Articular chondrocyte of knee joint (primary cell): ENCODE measurements around the gene CNPY4. TPM values are rescaled to one million over a fixed set of nuclear protein-coding genes. Genes with fewer than 3 reads are reported as not detected.

Source experiments
- small RNA-seq: library from RNA; depleted of rRNA; stranded (forward); fragments of <200 nt; gene quantifications from one replicate; pipeline ENCODE3, GENCODE V24; 2012
- total RNA-seq: library from RNA; depleted of rRNA; stranded (reverse); fragments of >200 nt; gene quantifications from 2 replicates; pipeline ENCODE4 v1.2.3, GENCODE V29; 2012

Gene CNPY4
- 35.5 and 37.9 TPM in 2 replicates for total RNA-seq

GRCh38 chr7:100119072-100119969, at the start of gene CNPY4, which contains the start of gene TAF6:
TSS of gene CNPY4 (plus strand) at chr7:100119634. CDS start at chr7:100119745, 111 bp downstream.
TSS of gene TAF6 (minus strand) at chr7:100119358. CDS start at chr7:100114209, 5,149 bp downstream.

GRCh38 chr7:100081535-100082102, 37.8 kb upstream of the CNPY4 start, which contains the start of gene ZNF3:
TSS of gene ZNF3 (minus strand) at chr7:100081723. CDS start at chr7:100077357, 4,366 bp downstream.

GRCh38 chr7:100088621-100089457, 30.6 kb upstream of the CNPY4 start, which contains the start of gene COPS6:
TSS of gene COPS6 (plus strand) at chr7:100088969. CDS start at chr7:100088991, 22 bp downstream.

GRCh38 chr7:100101016-100101862, 18.2 kb upstream of the CNPY4 start, which contains the start of the genes AP4M1 and MCM7:
TSS of gene AP4M1 (plus strand) at chr7:100101643. CDS start at chr7:100101715, 72 bp downstream.
TSS of gene MCM7 (minus strand) at chr7:100101397. CDS start at chr7:100101294, 103 bp downstream.

GRCh38 chr7:100126931-100127865, 7.8 kb downstream of the CNPY4 start, which contains the start of gene MBLAC1:
TSS of gene MBLAC1 (plus strand) at chr7:100126967. CDS start at chr7:100127396, 429 bp downstream.

GRCh38 chr7:100148559-100149328, 29.3 kb downstream of the CNPY4 start, which contains the start of gene LAMTOR4:
TSS of gene LAMTOR4 (plus strand) at chr7:100148918. CDS start at chr7:100148973, 55 bp downstream.

GRCh38 chr7:100158229-100159098, 39.0 kb downstream of the CNPY4 start, which contains the start of gene TRAPPC14:
TSS of gene TRAPPC14 (minus strand) at chr7:100158723. CDS start at chr7:100158499, 224 bp downstream.

Small RNA genes lying within 50 kb of the gene (small RNA-seq; reads per million reads assigned to genes)
- gene MIR106B, result 10,121 reads per million, percentile 100 among the genes with 10 or more reads in this experiment
- 5,727 reads per million, percentile 100 among the genes with 10 or more reads in this experiment for gene MIR25
- gene MIR93, result 4,463 reads per million, percentile 100 among the genes with 10 or more reads in this experiment

Other genes with a start within 250 kb of the CNPY4 start
- 0.22 and 0.91 TPM in 2 replicates for gene OR2AE1, start 242.6 kb upstream of the CNPY4 start, total RNA-seq
- gene TRIM4, start 200.1 kb upstream of the CNPY4 start, total RNA-seq, result 30.3 and 34.6 TPM in 2 replicates
- not detected in 2 replicates for gene GJC3, start 190.0 kb upstream of the CNPY4 start, total RNA-seq
- gene AZGP1, start 143.6 kb upstream of the CNPY4 start, total RNA-seq, result not detected in 2 replicates
- 52.4 and 64.9 TPM in 2 replicates for gene ZKSCAN1, start 104.0 kb upstream of the CNPY4 start, total RNA-seq
- gene ZSCAN21, start 69.9 kb upstream of the CNPY4 start, total RNA-seq, result 9.0 TPM in 2 replicates
- gene ZNF3, start 37.9 kb upstream of the CNPY4 start, total RNA-seq, result 29.0 and 37.1 TPM in 2 replicates
- 72.2 and 72.5 TPM in 2 replicates for gene COPS6, start 30.7 kb upstream of the CNPY4 start, total RNA-seq
- 30.8 and 35.6 TPM in 2 replicates for gene MCM7, start 18.2 kb upstream of the CNPY4 start, total RNA-seq
- 19.1 and 21.7 TPM in 2 replicates for gene AP4M1, start 18.0 kb upstream of the CNPY4 start, total RNA-seq
- 34.6 and 36.4 TPM in 2 replicates for gene TAF6, start 276 bp upstream of the CNPY4 start, total RNA-seq
- gene MBLAC1, start 7.3 kb downstream of the CNPY4 start, total RNA-seq, result 1.2 and 2.0 TPM in 2 replicates
- gene LAMTOR4, start 29.3 kb downstream of the CNPY4 start, total RNA-seq, result 62.3 and 64.1 TPM in 2 replicates
- gene TRAPPC14, start 39.1 kb downstream of the CNPY4 start, total RNA-seq, result 4.6 and 6.7 TPM in 2 replicates
- 1.7 and 3.6 TPM in 2 replicates for gene GAL3ST4, start 49.0 kb downstream of the CNPY4 start, total RNA-seq
- 0.52 and 0.76 TPM in 2 replicates for gene GPC2, start 57.7 kb downstream of the CNPY4 start, total RNA-seq
- 0.39 and 0.54 TPM in 2 replicates for gene STAG3, start 58.3 kb downstream of the CNPY4 start, total RNA-seq
- gene PVRIG, start 100.3 kb downstream of the CNPY4 start, total RNA-seq, result not detected in 2 replicates
- gene SPDYE3, start 188.1 kb downstream of the CNPY4 start, total RNA-seq, result not detected in 2 replicates
- 7.8 and 11.8 TPM in 2 replicates for gene PILRB, start 238.5 kb downstream of the CNPY4 start, total RNA-seq